Measurements from ENCODE around the gene ALK. TPM values are rescaled to one million over a fixed set of nuclear protein-coding genes. Genes with fewer than 3 reads are reported as not detected.

Gene ALK
- total and polyA plus RNA-seq, 2 donors (not counting 1 experiment from before 2014, with no cell fraction given) = not detected

DNA sequence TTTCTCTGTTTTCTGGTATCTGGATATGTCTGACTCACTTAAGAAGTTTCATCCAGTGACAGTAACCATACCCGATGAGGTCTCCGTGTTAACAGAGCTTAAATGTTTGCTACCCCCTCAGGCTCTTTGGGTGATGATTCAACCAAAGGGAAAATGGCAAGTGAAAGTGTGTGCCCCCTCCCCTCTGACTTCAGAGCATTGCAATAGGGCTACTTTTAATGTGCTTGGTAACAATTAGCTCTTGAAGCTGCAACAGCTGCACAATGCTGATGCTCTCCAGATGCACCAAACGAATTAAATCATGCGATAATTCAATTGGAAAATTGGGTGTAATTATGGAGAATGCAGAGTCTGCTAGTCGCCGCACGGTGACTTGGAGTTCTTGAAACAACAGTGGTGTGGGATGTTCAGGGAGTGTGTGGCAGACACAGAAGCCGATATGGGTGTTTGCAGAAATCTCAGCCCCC lies 270.7 kb downstream of the ALK start:
- no peaks in the 10 kb centered on the region for H3K36me3 ChIP-seq (replicated peaks in 1 of 2; ENCODE audit: control extremely low read depth in 1 of 2, control insufficient read depth in 1 of 2, extremely low read depth in 1 of 2, insufficient read depth in 2 of 2, low read length in 1 of 2)
- no peaks in the 10 kb centered on the region for H4K20me1 ChIP-seq (ENCODE audit: control insufficient read depth, insufficient read depth, low read length, poor library complexity, severe bottlenecking)
- no peaks in the 10 kb centered on the region for H3K27me3 ChIP-seq (replicated peaks in 1 of 4; ENCODE audit: control extremely low read depth in 1 of 4, control insufficient read depth in 3 of 4, insufficient read depth in 4 of 4, low read length in 3 of 4)
- Mint-ChIP-seq H3K4me1 (no peaks in the 10 kb centered on the region), H3K4me3 (no peak overlapping the region), H3K9me3 (ENCODE audit: insufficient read depth) (peaks cover 19% of the 10 kb centered on the region), H3K27me3 (peaks cover 6% of the 10 kb centered on the region), H3K27ac (no peak overlapping the region)
- 93% methylated on average over 4 of the region's 8 CpGs for WGBS (ENCODE audit: insufficient coverage)
- ATAC-seq (ENCODE audit: low read depth) (no peak), DNase-seq (no peak)
- H2AFZ ChIP-seq (ENCODE audit: insufficient read depth, low read depth, low read length, poor library complexity, severe bottlenecking) = no peak overlapping the region
- H3K9me3 ChIP-seq (ENCODE audit: control extremely low read depth in 1 of 3, control insufficient read depth in 2 of 3, insufficient read depth in 1 of 3, low read length in 2 of 3) = peaks cover 0 to 3% (median 0%) of the 10 kb centered on the region in 3 donors
- ChIA-PET CTCF (no interaction called here), POLR2A (no interaction called here)
- H3K4me2 ChIP-seq (replicated peaks; ENCODE audit: low read depth, low read length, poor library complexity, severe bottlenecking) = no peak overlapping the region
- H3K27ac ChIP-seq (ENCODE audit: low read length in 2 of 2) = no peak overlapping the region
- intact Hi-C loops (cut with micrococcal nuclease) = no loop called here
- H3K79me2 ChIP-seq (ENCODE audit: control insufficient read depth, insufficient read depth, low read length) = no peaks in the 10 kb centered on the region
- TF ChIP-seq, protein P1, sequence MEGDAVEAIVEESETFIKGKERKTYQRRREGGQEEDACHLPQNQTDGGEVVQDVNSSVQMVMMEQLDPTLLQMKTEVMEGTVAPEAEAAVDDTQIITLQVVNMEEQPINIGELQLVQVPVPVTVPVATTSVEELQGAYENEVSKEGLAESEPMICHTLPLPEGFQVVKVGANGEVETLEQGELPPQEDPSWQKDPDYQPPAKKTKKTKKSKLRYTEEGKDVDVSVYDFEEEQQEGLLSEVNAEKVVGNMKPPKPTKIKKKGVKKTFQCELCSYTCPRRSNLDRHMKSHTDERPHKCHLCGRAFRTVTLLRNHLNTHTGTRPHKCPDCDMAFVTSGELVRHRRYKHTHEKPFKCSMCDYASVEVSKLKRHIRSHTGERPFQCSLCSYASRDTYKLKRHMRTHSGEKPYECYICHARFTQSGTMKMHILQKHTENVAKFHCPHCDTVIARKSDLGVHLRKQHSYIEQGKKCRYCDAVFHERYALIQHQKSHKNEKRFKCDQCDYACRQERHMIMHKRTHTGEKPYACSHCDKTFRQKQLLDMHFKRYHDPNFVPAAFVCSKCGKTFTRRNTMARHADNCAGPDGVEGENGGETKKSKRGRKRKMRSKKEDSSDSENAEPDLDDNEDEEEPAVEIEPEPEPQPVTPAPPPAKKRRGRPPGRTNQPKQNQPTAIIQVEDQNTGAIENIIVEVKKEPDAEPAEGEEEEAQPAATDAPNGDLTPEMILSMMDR (IDR thresholded peaks at IDR 0.05) = no peak
- no peak for TF ChIP-seq EZH2 (IDR thresholded peaks at IDR 0.05; ENCODE audit: borderline replicate concordance, insufficient read depth, low read depth, low read length, poor library complexity, severe bottlenecking)
- H3K9ac ChIP-seq (ENCODE audit: low read length) = no peak overlapping the region
- no peak overlapping the region for H3K4me3 ChIP-seq (ENCODE audit: control extremely low read depth in 1 of 5, extremely low read depth in 1 of 5, insufficient read depth in 1 of 5, low read depth in 2 of 5, low read length in 4 of 5)
- H3K4me1 ChIP-seq (ENCODE audit: control insufficient read depth in 2 of 2, insufficient read depth in 2 of 2, low read length in 2 of 2) = no peaks in the 10 kb centered on the region

DNA sequence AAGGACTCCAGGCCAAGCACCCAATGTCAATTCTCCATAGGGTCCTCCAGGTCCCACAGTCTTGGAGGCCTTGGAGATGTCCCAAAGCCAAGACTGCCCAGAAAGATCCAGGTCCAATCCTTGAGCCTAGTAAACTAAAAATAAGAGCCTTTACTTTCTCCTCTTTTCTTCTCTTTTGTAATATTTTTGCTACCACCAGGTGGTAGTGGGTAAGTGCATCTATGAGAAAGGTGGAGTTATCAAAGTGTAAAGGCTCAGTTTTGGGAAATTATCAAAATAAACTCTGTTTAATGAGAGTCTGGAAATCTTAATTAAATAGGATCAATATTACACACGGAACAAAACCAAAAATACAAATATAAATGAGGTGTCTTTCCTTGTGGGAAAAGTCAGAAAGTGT lies 276.4 kb downstream of the ALK start:
- no peaks in the 10 kb centered on the region for H3K79me2 ChIP-seq (ENCODE audit: control insufficient read depth, insufficient read depth, low read length)
- intact Hi-C loops (cut with micrococcal nuclease) = no loop called here
- H3K36me3 ChIP-seq (replicated peaks in 1 of 2; ENCODE audit: control extremely low read depth in 1 of 2, control insufficient read depth in 1 of 2, extremely low read depth in 1 of 2, insufficient read depth in 2 of 2, low read length in 1 of 2) = no peaks in the 10 kb centered on the region
- CTCF ChIA-PET = no interaction called here
- H2AFZ ChIP-seq (ENCODE audit: insufficient read depth, low read depth, low read length, poor library complexity, severe bottlenecking) = no peak overlapping the region
- H3K27me3 ChIP-seq (replicated peaks in 1 of 4; ENCODE audit: control extremely low read depth in 1 of 4, control insufficient read depth in 3 of 4, insufficient read depth in 4 of 4, low read length in 3 of 4) = no peaks in the 10 kb centered on the region
- no peak for TF ChIP-seq EZH2 (IDR thresholded peaks at IDR 0.05; ENCODE audit: borderline replicate concordance, insufficient read depth, low read depth, low read length, poor library complexity, severe bottlenecking)
- TF ChIP-seq, protein P1 (IDR thresholded peaks at IDR 0.05) = no peak
- H3K27me3 Mint-ChIP-seq = peaks cover 6% of the 10 kb centered on the region
- no CpG with 5 or more reads among the region's 1 CpG for WGBS (ENCODE audit: insufficient coverage)
- no peak overlapping the region for H3K4me2 ChIP-seq (replicated peaks; ENCODE audit: low read depth, low read length, poor library complexity, severe bottlenecking)
- ATAC-seq (ENCODE audit: low read depth) (no peak), DNase-seq (no peak)
- H3K4me1 Mint-ChIP-seq = no peaks in the 10 kb centered on the region
- no peaks in the 10 kb centered on the region for H3K4me1 ChIP-seq (ENCODE audit: control insufficient read depth in 2 of 2, insufficient read depth in 2 of 2, low read length in 2 of 2)
- no peaks in the 10 kb centered on the region for H4K20me1 ChIP-seq (ENCODE audit: control insufficient read depth, insufficient read depth, low read length, poor library complexity, severe bottlenecking)
- H3K4me3 ChIP-seq (ENCODE audit: control extremely low read depth in 1 of 5, extremely low read depth in 1 of 5, insufficient read depth in 1 of 5, low read depth in 2 of 5, low read length in 4 of 5) = no peak overlapping the region
- H3K9me3 Mint-ChIP-seq (ENCODE audit: insufficient read depth) = peaks cover 21% of the 10 kb centered on the region
- no peak overlapping the region for H3K4me3 Mint-ChIP-seq
- H3K27ac ChIP-seq (ENCODE audit: low read length in 2 of 2) = no peak overlapping the region
- peaks cover 0 to 3% (median 0%) of the 10 kb centered on the region in 3 donors for H3K9me3 ChIP-seq (ENCODE audit: control extremely low read depth in 1 of 3, control insufficient read depth in 2 of 3, insufficient read depth in 1 of 3, low read length in 2 of 3)
- H3K9ac ChIP-seq (ENCODE audit: low read length) = no peak overlapping the region
- POLR2A ChIA-PET = no interaction called here
- H3K27ac Mint-ChIP-seq = no peak overlapping the region
